Loucy (cell line): ENCODE data around the gene CDCA3.
A peak's percentile ranks its signal among the peaks of the same experiment; 100 is the strongest.

ENCODE experiments used
- H2AFZ ChIP-seq: fragments of 200-600 bp; sonication (generic); 2 replicates; pipeline ENCODE4 v1.6.0; 2016; ENCODE audit warnings: antibody characterized with exemption, mild to moderate bottlenecking, low read length, moderate library complexity
- H3F3A ChIP-seq: fragments of 200-600 bp; 2 replicates; pipeline ENCODE4 v1.6.0; 2016; ENCODE audit warnings: antibody characterized with exemption, low read depth, mild to moderate bottlenecking
- H3K27me3 ChIP-seq: fragments of 200-600 bp; sonication (generic); 2 replicates; pipeline ENCODE4 v1.6.1; 2014; ENCODE audit warnings: low read length, mild to moderate bottlenecking; ENCODE audit not compliant: insufficient read depth, poor library complexity, severe bottlenecking
- H3K36me3 ChIP-seq: fragments of 200-600 bp; sonication (generic); 2 replicates; pipeline ENCODE4 v1.6.1; 2016; ENCODE audit warnings: low read length; ENCODE audit not compliant: insufficient read depth
- H3K4me1 ChIP-seq: fragments of 200-600 bp; sonication (generic); 2 replicates; pipeline ENCODE4 v1.5.1; 2014; ENCODE audit warnings: low read length, mild to moderate bottlenecking; ENCODE audit not compliant: insufficient read depth, poor library complexity, severe bottlenecking
- H3K4me2 ChIP-seq: fragments of 200-600 bp; sonication (generic); 2 replicates; pipeline ENCODE4 v1.6.0; 2014; ENCODE audit warnings: antibody characterized with exemption, low read length, low read depth, mild to moderate bottlenecking; ENCODE audit not compliant: poor library complexity, severe bottlenecking
- H3K4me3 ChIP-seq: fragments of 200-600 bp; sonication (generic); 2 replicates; pipeline ENCODE4 v1.5.1; 2014; ENCODE audit warnings: low read length, mild to moderate bottlenecking, mixed read lengths; ENCODE audit not compliant: poor library complexity, severe bottlenecking
- H3K79me2 ChIP-seq: fragments of 200-600 bp; sonication (generic); 2 replicates; pipeline ENCODE4 v1.6.1; 2014; ENCODE audit warnings: low read length; ENCODE audit not compliant: insufficient read depth
- H3K9ac ChIP-seq: fragments of 200-600 bp; sonication (generic); 2 replicates; pipeline ENCODE4 v1.6.0; 2014; ENCODE audit warnings: mild to moderate bottlenecking, low read depth, low read length, moderate library complexity; ENCODE audit not compliant: poor library complexity, severe bottlenecking
- H3K9me2 ChIP-seq: fragments of 200-600 bp; sonication (generic); replicated peaks from 2 replicates; pipeline ENCODE4 v1.6.1; 2016; ENCODE audit warnings: low read depth, low read length, mixed read lengths
- H3K9me3 ChIP-seq: fragments of 200-600 bp; sonication (generic); 2 replicates; pipeline ENCODE4 v1.6.1; 2014; ENCODE audit warnings: mild to moderate bottlenecking, antibody characterized with exemption, low read length, low read depth; ENCODE audit not compliant: insufficient read depth
- H4K20me1 ChIP-seq: fragments of 200-600 bp; sonication (generic); 2 replicates; pipeline ENCODE4 v1.6.0; 2014; ENCODE audit warnings: antibody characterized with exemption, low read length, mild to moderate bottlenecking; ENCODE audit not compliant: insufficient read depth, poor library complexity, severe bottlenecking
- CTCF ChIP-seq: fragments of 200-600 bp; sonication (generic); conservative IDR thresholded peaks from 2 replicates; pipeline ENCODE4 v1.5.1; 2014; ENCODE audit warnings: mild to moderate bottlenecking, antibody characterized with exemption, low read length
- EZH2phosphoT487 ChIP-seq: fragments of 200-600 bp; IDR thresholded peaks from 2 replicates; pipeline ENCODE4 v1.6.1; 2018; ENCODE audit warnings: antibody characterized with exemption, mild to moderate bottlenecking, moderate library complexity, borderline replicate concordance

Gene CDCA3

GRCh38 chr12:6822426-6823135, 28.5 kb downstream of the CDCA3 start:
- no peak overlapping the region for H2AFZ ChIP-seq
- no peak for TF ChIP-seq CTCF
- TF ChIP-seq EZH2phosphoT487, result no peak
- peak overlapping the region; percentile 80 for H3K4me2 ChIP-seq
- no peaks in the 10 kb centered on the region for H3K9me2 ChIP-seq
- H3K79me2 ChIP-seq, result no peaks in the 10 kb centered on the region
- H3F3A ChIP-seq, result no peaks in the 10 kb centered on the region
- H3K4me1 ChIP-seq, result peaks cover 35% of the 10 kb centered on the region
- peak overlapping the region; percentile 67 for H3K9ac ChIP-seq
- H3K36me3 ChIP-seq, result no peaks in the 10 kb centered on the region
- no peaks in the 10 kb centered on the region for H3K9me3 ChIP-seq
- peak overlapping the region; percentile 65 for H3K4me3 ChIP-seq
- H4K20me1 ChIP-seq, result no peaks in the 10 kb centered on the region
- H3K27me3 ChIP-seq, result no peaks in the 10 kb centered on the region

- Histone ChIP-seq H3K9me2 (no peaks in the 10 kb centered on the region), H3F3A (no peaks in the 10 kb centered on the region), H3K36me3 (no peaks in the 10 kb centered on the region), H3K9ac (peak within 1 kb of the TSS; percentile 67), H3K4me1 (peaks cover 28% of the 10 kb centered on the region), H3K4me2 (peak within 1 kb of the TSS; percentile 80), H4K20me1 (no peaks in the 10 kb centered on the region), H3K79me2 (no peaks in the 10 kb centered on the region), H3K9me3 (no peaks in the 10 kb centered on the region), H3K4me3 (peak within 1 kb of the TSS; percentile 65), H3K27me3 (no peaks in the 10 kb centered on the region), H2AFZ (peak within 1 kb of the TSS; percentile 62)
- no peak for TF ChIP-seq CTCF
- TF ChIP-seq EZH2phosphoT487, result no peak
These were observed 29.3 kb downstream of the CDCA3 start, which contains the start of gene GPR162 for GRCh38 chr12:6821591-6822425. GPR162 (plus strand) TSS chr12:6821821; CDS start chr12:6823899, 2,078 bp downstream.

GRCh38 chr12:6820166-6820565, 30.9 kb downstream of the CDCA3 start:
- Histone ChIP-seq H3K9ac (peak overlapping the region; percentile 67), H3K9me3 (no peaks in the 10 kb centered on the region), H3K4me1 (peaks cover 38% of the 10 kb centered on the region), H3F3A (no peaks in the 10 kb centered on the region), H3K36me3 (no peaks in the 10 kb centered on the region), H3K4me2 (no peak overlapping the region), H4K20me1 (no peaks in the 10 kb centered on the region), H3K9me2 (no peaks in the 10 kb centered on the region), H3K4me3 (no peak overlapping the region), H3K79me2 (no peaks in the 10 kb centered on the region), H3K27me3 (no peaks in the 10 kb centered on the region), H2AFZ (no peak overlapping the region)
- TF ChIP-seq EZH2phosphoT487 (no peak), CTCF (no peak)
